HG03521 (cell line): ENCODE results near the gene RNF144A.

Experiments used
- ATAC-seq: cut with Tn5 transposase; IDR thresholded peaks from one replicate; pipeline ENCODE4 v1.9.1; 2021; ENCODE audit warnings: mild to moderate bottlenecking, moderate library complexity; ENCODE audit not compliant: unreplicated experiment

RNF144A gene

GRCh38 chr2:7018282-7018701 is 101.1 kb downstream of the RNF144A start:
- ATAC-seq, result no peak

GRCh38 chr2:7018767-7019166 is 101.6 kb downstream of the RNF144A start:
- no peak for ATAC-seq

GRCh38 chr2:7019191-7019590 is 102.0 kb downstream of the RNF144A start:
- no peak for ATAC-seq

GRCh38 chr2:7020059-7020458 is 102.8 kb downstream of the RNF144A start:
- no peak for ATAC-seq

- ATAC-seq, result no peak
Observed at GRCh38 chr2:7020468-7020867, 103.3 kb downstream of the RNF144A start.

GRCh38 chr2:7020939-7021470 is 103.8 kb downstream of the RNF144A start:
- ATAC-seq, result no peak

- ATAC-seq, result no peak
Observed at GRCh38 chr2:7022492-7023385, 105.5 kb downstream of the RNF144A start.

GRCh38 chr2:7023542-7023941 is 106.3 kb downstream of the RNF144A start:
- no peak for ATAC-seq

GRCh38 chr2:7024261-7024660 is 107.0 kb downstream of the RNF144A start:
- no peak for ATAC-seq

- no peak for ATAC-seq
Observed at GRCh38 chr2:7025082-7025481, 107.9 kb downstream of the RNF144A start.

GRCh38 chr2:7026742-7027141 is 109.5 kb downstream of the RNF144A start:
- ATAC-seq, result no peak

GRCh38 chr2:7027411-7027810 is 110.2 kb downstream of the RNF144A start:
- ATAC-seq, result no peak

- ATAC-seq, result no peak
Observed at GRCh38 chr2:7027956-7028655, 110.9 kb downstream of the RNF144A start.

- ATAC-seq, result no peak
Observed at GRCh38 chr2:7028846-7029245, 111.6 kb downstream of the RNF144A start.

- ATAC-seq, result no peak
Observed at GRCh38 chr2:7029291-7030059, 112.3 kb downstream of the RNF144A start.

- ATAC-seq, result no peak
Observed at GRCh38 chr2:7030810-7031209, 113.6 kb downstream of the RNF144A start.

GRCh38 chr2:7031547-7032245 is 114.5 kb downstream of the RNF144A start:
- no peak for ATAC-seq

- no peak for ATAC-seq
Observed at GRCh38 chr2:7032371-7032770, 115.2 kb downstream of the RNF144A start.

- no peak for ATAC-seq
Observed at GRCh38 chr2:7033136-7033960, 116.1 kb downstream of the RNF144A start.

- no peak for ATAC-seq
Observed at GRCh38 chr2:7034303-7034702, 117.1 kb downstream of the RNF144A start.
